Activated CD4-positive, alpha-beta T cell treated with anti-CD3 and anti-CD28 coated beads for 1 hour (primary cell): ENCODE results near the gene PTTG1.

Source experiments
- DNase-seq: peaks from one replicate; pipeline ENCODE4 v3.0.0-alpha.2; 2020

Gene PTTG1

DNA sequence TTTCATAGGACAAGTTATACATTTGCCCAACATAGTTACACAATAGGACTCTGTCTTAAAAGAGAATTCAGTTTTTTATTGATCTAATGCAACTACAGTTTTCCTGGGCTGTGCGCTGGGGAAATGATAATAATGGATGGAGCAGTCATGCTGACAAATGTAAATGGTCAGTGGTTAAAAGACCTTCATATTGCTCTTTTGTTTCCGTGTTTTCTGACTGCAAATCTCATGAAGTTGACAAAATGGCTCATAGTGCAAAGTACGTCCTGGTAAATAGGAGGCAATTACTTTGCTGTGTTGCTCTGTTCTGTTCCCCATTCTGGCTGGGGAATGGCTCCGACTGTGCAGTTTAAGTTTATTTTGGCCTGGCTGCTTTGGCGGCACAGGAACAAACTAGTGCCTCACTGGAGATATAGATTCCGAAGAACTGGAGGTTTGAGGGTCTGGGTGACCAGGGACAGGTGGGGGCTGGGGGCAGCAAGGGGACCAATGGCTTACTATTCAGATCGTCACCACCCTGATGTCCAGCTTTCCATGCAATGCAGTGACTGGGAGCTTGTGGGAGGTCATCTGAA lies 54.3 kb downstream of the PTTG1 start:
- DNase-seq, result no peak

DNA sequence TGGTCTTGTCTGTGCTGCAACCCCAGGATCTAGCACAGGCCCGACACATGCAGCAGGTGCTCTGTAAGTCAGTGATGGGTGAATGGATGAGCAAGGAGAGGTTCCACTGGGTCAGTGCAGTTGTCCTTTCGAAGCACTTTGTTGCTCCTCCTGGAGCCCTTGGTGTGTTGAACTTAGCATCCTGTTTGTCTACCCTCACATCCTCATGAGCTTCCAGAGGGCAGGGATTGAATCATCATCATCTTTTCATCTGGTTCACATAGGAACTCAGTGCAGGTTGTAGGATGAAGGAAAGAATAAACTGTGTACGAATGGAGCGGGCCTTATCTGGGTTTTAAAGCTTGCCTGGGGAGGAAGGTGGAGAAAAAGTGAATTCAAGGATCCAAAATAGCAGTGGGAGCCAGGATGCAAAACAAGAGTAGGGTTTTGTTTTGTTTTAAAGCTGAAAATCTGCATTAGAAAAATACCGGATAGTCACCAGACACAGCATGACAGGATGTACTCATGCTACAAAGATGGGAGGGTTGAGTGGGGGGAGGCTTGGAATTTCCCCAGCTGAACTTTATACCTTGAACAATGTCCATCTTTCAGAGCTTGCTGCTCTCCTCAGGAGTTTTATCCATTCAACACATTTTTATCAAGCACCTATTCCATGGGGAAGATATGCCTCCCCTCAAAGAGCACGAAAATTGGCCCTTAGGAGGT lies 55.8 kb downstream of the PTTG1 start:
- DNase-seq, result no peak

DNA sequence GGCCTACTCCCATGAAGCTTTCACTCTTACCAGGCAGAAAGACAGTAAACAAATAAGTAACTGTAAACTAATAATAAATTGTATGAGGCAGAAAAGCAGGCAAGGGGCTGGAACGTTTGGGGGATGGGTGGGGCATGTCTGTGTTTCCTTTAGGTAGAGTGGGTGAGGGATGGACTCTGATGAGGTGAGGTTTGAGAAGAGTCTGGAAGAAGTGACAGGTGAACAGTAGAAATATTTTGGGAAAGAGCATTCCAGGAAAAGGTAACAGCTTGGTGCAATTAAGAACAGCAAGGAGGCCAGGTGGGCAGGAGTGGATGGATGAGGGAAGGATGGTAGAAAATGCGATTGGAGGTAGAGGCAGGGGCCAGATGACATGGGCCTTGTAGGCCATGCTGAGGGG lies 56.5 kb downstream of the PTTG1 start:
- DNase-seq, result no peak
